ENCODE data around the gene ARHGAP8.

The ARHGAP8 gene

GRCh38 chr22:44802071-44802700 lies 49.8 kb downstream of the ARHGAP8 start:
- Histone ChIP-seq H3K27me3 (ENCODE audit: control insufficient read depth, insufficient read depth, low read length) (no peaks in the 10 kb centered on the region), H3K9me3 (ENCODE audit: control insufficient read depth, insufficient read depth, low read length) (no peaks in the 10 kb centered on the region), H3K36me3 (ENCODE audit: control insufficient read depth, insufficient read depth, low read length) (no peaks in the 10 kb centered on the region), H3K27ac (ENCODE audit: low read length) (no peak overlapping the region), H3K4me1 (ENCODE audit: control insufficient read depth, insufficient read depth, low read length) (peaks cover 5% of the 10 kb centered on the region), H3K4me3 (ENCODE audit: low read length) (no peak overlapping the region)
- no CpG with 5 or more reads among the region's 14 CpGs for WGBS (ENCODE audit: insufficient coverage, insufficient read length)
- DNase-seq (ENCODE audit: low read depth, low spot score) = no peak

GRCh38 chr22:44802956-44803355 lies 50.6 kb downstream of the ARHGAP8 start:
- WGBS (ENCODE audit: insufficient coverage, insufficient read length) = no CpG with 5 or more reads among the region's 6 CpGs
- H3K27me3 ChIP-seq (ENCODE audit: control insufficient read depth, insufficient read depth, low read length) = no peaks in the 10 kb centered on the region

GRCh38 chr22:44804327-44804726 lies 52.0 kb downstream of the ARHGAP8 start:
- no CpG with 5 or more reads among the region's 7 CpGs for WGBS (ENCODE audit: insufficient coverage, insufficient read length)
- no peak overlapping the region for H3K27ac ChIP-seq (ENCODE audit: low read length)
- no peaks in the 10 kb centered on the region for H3K9me3 ChIP-seq (ENCODE audit: control insufficient read depth, insufficient read depth, low read length)
- peaks cover 12% of the 10 kb centered on the region for H3K4me1 ChIP-seq (ENCODE audit: control insufficient read depth, insufficient read depth, low read length)
- no peaks in the 10 kb centered on the region for H3K27me3 ChIP-seq (ENCODE audit: control insufficient read depth, insufficient read depth, low read length)
- no peaks in the 10 kb centered on the region for H3K36me3 ChIP-seq (ENCODE audit: control insufficient read depth, insufficient read depth, low read length)
- no peak overlapping the region for H3K4me3 ChIP-seq (ENCODE audit: low read length)
- DNase-seq (ENCODE audit: low read depth, low spot score) = no peak

More at GRCh38 chr22:44802956-44803355, 50.6 kb downstream of the ARHGAP8 start:
- H3K9me3 ChIP-seq (ENCODE audit: control insufficient read depth, insufficient read depth, low read length) = no peaks in the 10 kb centered on the region
- no peak overlapping the region for H3K4me3 ChIP-seq (ENCODE audit: low read length)
- H3K36me3 ChIP-seq (ENCODE audit: control insufficient read depth, insufficient read depth, low read length) = no peaks in the 10 kb centered on the region
- H3K27ac ChIP-seq (ENCODE audit: low read length) = no peak overlapping the region
- no peak for DNase-seq (ENCODE audit: low read depth, low spot score)
- peaks cover 9% of the 10 kb centered on the region for H3K4me1 ChIP-seq (ENCODE audit: control insufficient read depth, insufficient read depth, low read length)

GRCh38 chr22:44805711-44806110 lies 53.3 kb downstream of the ARHGAP8 start:
- Histone ChIP-seq H3K4me3 (ENCODE audit: low read length) (no peak overlapping the region), H3K27me3 (ENCODE audit: control insufficient read depth, insufficient read depth, low read length) (no peaks in the 10 kb centered on the region), H3K36me3 (ENCODE audit: control insufficient read depth, insufficient read depth, low read length) (no peaks in the 10 kb centered on the region), H3K9me3 (ENCODE audit: control insufficient read depth, insufficient read depth, low read length) (no peaks in the 10 kb centered on the region), H3K4me1 (ENCODE audit: control insufficient read depth, insufficient read depth, low read length) (peaks cover 12% of the 10 kb centered on the region), H3K27ac (ENCODE audit: low read length) (no peak overlapping the region)
- no peak for DNase-seq (ENCODE audit: low read depth, low spot score)
- WGBS (ENCODE audit: insufficient coverage, insufficient read length) = no CpG with 5 or more reads among the region's 9 CpGs

GRCh38 chr22:44807232-44807631 lies 54.9 kb downstream of the ARHGAP8 start:
- no peaks in the 10 kb centered on the region for H3K27me3 ChIP-seq (ENCODE audit: control insufficient read depth, insufficient read depth, low read length)
- peaks cover 12% of the 10 kb centered on the region for H3K4me1 ChIP-seq (ENCODE audit: control insufficient read depth, insufficient read depth, low read length)
- WGBS (ENCODE audit: insufficient coverage, insufficient read length) = no CpG with 5 or more reads among the region's 7 CpGs
- H3K9me3 ChIP-seq (ENCODE audit: control insufficient read depth, insufficient read depth, low read length) = no peaks in the 10 kb centered on the region
- no peaks in the 10 kb centered on the region for H3K36me3 ChIP-seq (ENCODE audit: control insufficient read depth, insufficient read depth, low read length)
- H3K4me3 ChIP-seq (ENCODE audit: low read length) = no peak overlapping the region
- no peak for DNase-seq (ENCODE audit: low read depth, low spot score)
- H3K27ac ChIP-seq (ENCODE audit: low read length) = no peak overlapping the region

GRCh38 chr22:44807915-44808690 lies 55.7 kb downstream of the ARHGAP8 start:
- Histone ChIP-seq H3K4me3 (ENCODE audit: low read length) (no peak overlapping the region), H3K9me3 (ENCODE audit: control insufficient read depth, insufficient read depth, low read length) (no peaks in the 10 kb centered on the region), H3K27me3 (ENCODE audit: control insufficient read depth, insufficient read depth, low read length) (no peaks in the 10 kb centered on the region), H3K27ac (ENCODE audit: low read length) (no peak overlapping the region), H3K4me1 (ENCODE audit: control insufficient read depth, insufficient read depth, low read length) (peaks cover 12% of the 10 kb centered on the region), H3K36me3 (ENCODE audit: control insufficient read depth, insufficient read depth, low read length) (no peaks in the 10 kb centered on the region)
- no peak for DNase-seq (ENCODE audit: low read depth, low spot score)
- WGBS (ENCODE audit: insufficient coverage, insufficient read length) = no CpG with 5 or more reads among the region's 21 CpGs

GRCh38 chr22:44809456-44809855 lies 57.1 kb downstream of the ARHGAP8 start:
- peaks cover 12% of the 10 kb centered on the region for H3K4me1 ChIP-seq (ENCODE audit: control insufficient read depth, insufficient read depth, low read length)
- no peak overlapping the region for H3K4me3 ChIP-seq (ENCODE audit: low read length)
- no peak overlapping the region for H3K27ac ChIP-seq (ENCODE audit: low read length)
- no peak for DNase-seq (ENCODE audit: low read depth, low spot score)
- no CpG with 5 or more reads among the region's 11 CpGs for whole genome bisulfite sequencing (ENCODE audit: insufficient coverage, insufficient read length)
- H3K27me3 ChIP-seq (ENCODE audit: control insufficient read depth, insufficient read depth, low read length) = no peaks in the 10 kb centered on the region
- H3K9me3 ChIP-seq (ENCODE audit: control insufficient read depth, insufficient read depth, low read length) = no peaks in the 10 kb centered on the region
- H3K36me3 ChIP-seq (ENCODE audit: control insufficient read depth, insufficient read depth, low read length) = no peaks in the 10 kb centered on the region

- no peak overlapping the region for H3K4me3 ChIP-seq (ENCODE audit: low read length)
Observed at GRCh38 chr22:44811141-44811540, 58.8 kb downstream of the ARHGAP8 start.

GRCh38 chr22:44813416-44813815 lies 61.0 kb downstream of the ARHGAP8 start:
- Histone ChIP-seq H3K4me3 (ENCODE audit: low read length) (no peak overlapping the region), H3K27ac (ENCODE audit: low read length) (no peak overlapping the region), H3K4me1 (ENCODE audit: control insufficient read depth, insufficient read depth, low read length) (no peaks in the 10 kb centered on the region), H3K9me3 (ENCODE audit: control insufficient read depth, insufficient read depth, low read length) (no peaks in the 10 kb centered on the region), H3K27me3 (ENCODE audit: control insufficient read depth, insufficient read depth, low read length) (no peaks in the 10 kb centered on the region), H3K36me3 (ENCODE audit: control insufficient read depth, insufficient read depth, low read length) (no peaks in the 10 kb centered on the region)
- DNase-seq (ENCODE audit: low read depth, low spot score) = no peak
- WGBS (ENCODE audit: insufficient coverage, insufficient read length) = 0% methylated on average over 2 of the region's 2 CpGs

More at GRCh38 chr22:44811141-44811540, 58.8 kb downstream of the ARHGAP8 start:
- Histone ChIP-seq H3K4me1 (ENCODE audit: control insufficient read depth, insufficient read depth, low read length) (peaks cover 12% of the 10 kb centered on the region), H3K36me3 (ENCODE audit: control insufficient read depth, insufficient read depth, low read length) (no peaks in the 10 kb centered on the region), H3K9me3 (ENCODE audit: control insufficient read depth, insufficient read depth, low read length) (no peaks in the 10 kb centered on the region), H3K27ac (ENCODE audit: low read length) (no peak overlapping the region), H3K27me3 (ENCODE audit: control insufficient read depth, insufficient read depth, low read length) (no peaks in the 10 kb centered on the region)
- DNase-seq (ENCODE audit: low read depth, low spot score) = no peak
- no CpG with 5 or more reads among the region's 13 CpGs for WGBS (ENCODE audit: insufficient coverage, insufficient read length)

- no CpG with 5 or more reads among the region's 25 CpGs for WGBS (ENCODE audit: insufficient coverage, insufficient read length)
- DNase-seq (ENCODE audit: low read depth, low spot score) = no peak
- no peaks in the 10 kb centered on the region for H3K9me3 ChIP-seq (ENCODE audit: control insufficient read depth, insufficient read depth, low read length)
- H3K36me3 ChIP-seq (ENCODE audit: control insufficient read depth, insufficient read depth, low read length) = no peaks in the 10 kb centered on the region
- no peaks in the 10 kb centered on the region for H3K27me3 ChIP-seq (ENCODE audit: control insufficient read depth, insufficient read depth, low read length)
- no peaks in the 10 kb centered on the region for H3K4me1 ChIP-seq (ENCODE audit: control insufficient read depth, insufficient read depth, low read length)
- H3K27ac ChIP-seq (ENCODE audit: low read length) = no peak overlapping the region
- H3K4me3 ChIP-seq (ENCODE audit: low read length) = no peak overlapping the region
Observed at GRCh38 chr22:44814266-44815098, 62.1 kb downstream of the ARHGAP8 start.

Measured in iPS DF 6.9 (cell line).